Ovary (tissue), 9 donors: Measurements from ENCODE around the gene MORC2. TPM values are rescaled to one million over a fixed set of nuclear protein-coding genes. Genes with fewer than 3 reads are reported as not detected.

Experiments
- DNase-seq, 5 donors: peaks; one replicate each; pipeline ENCODE4 v3.0.0-alpha.2; 2019 to 2020
- H3K27ac ChIP-seq, 2 donors: fragments of 200-600 bp; one replicate each; pipeline versions ENCODE4 v1.5.1 to v1.8.0; 2019 to 2022
- H3K27me3 ChIP-seq: fragments of 200-600 bp; one replicate; pipeline ENCODE4 v1.8.0; 2022
- H3K36me3 ChIP-seq: fragments of 200-600 bp; sonication (generic); one replicate; pipeline ENCODE4 v1.5.1; 2019
- H3K4me1 ChIP-seq: one replicate; pipeline ENCODE4 v1.8.1; 2013; ENCODE audit warnings: mild to moderate bottlenecking, moderate library complexity; ENCODE audit not compliant: insufficient read depth
- H3K4me3 ChIP-seq: fragments of 200-600 bp; sonication (generic); one replicate; pipeline ENCODE4 v1.5.1; 2017
- H3K9me3 ChIP-seq, 2 donors: fragments of 200-600 bp in 1 of 2; sonication (generic) in 1 of 2; one replicate each; pipeline versions ENCODE4 v1.5.1 to v1.8.1; 2013 to 2019; ENCODE audit warnings: mild to moderate bottlenecking in 1 of 2, moderate library complexity in 1 of 2
- CTCF ChIP-seq, 3 donors: fragments of 450-650 bp in 2 of 3; fragments of 200-600 bp in 1 of 3; IDR thresholded peaks; one replicate each; pipeline versions ENCODE4 v1.5.1 to v1.8.0; 2016 to 2022; ENCODE audit warnings: antibody characterized with exemption in 3 of 3, mild to moderate bottlenecking in 1 of 3
- EP300 ChIP-seq: sonication (generic); formaldehyde crosslinking; IDR thresholded peaks from one replicate; pipeline ENCODE4 v1.6.1; 2017; ENCODE audit warnings: antibody characterized with exemption
- POLR2A ChIP-seq: fragments of 450-650 bp; IDR thresholded peaks from one replicate; pipeline ENCODE4 v1.6.1; 2017; ENCODE audit warnings: antibody characterized with exemption, mild to moderate bottlenecking, moderate library complexity
- WGBS, 3 donors: extraction: QIAGEN DNeasy Blood & Tissue Kit in 1 of 3; methylation state at CpG; one replicate each; pipeline versions ENCODE4 v1.1.5 to v1.1.7; 2013 to 2017; 5-methylcytosine and 5-hydroxymethylcytosine counted together
- intact Hi-C, 4 donors: fragments of 100-400 bp; cut with DNase I; formaldehyde crosslinking; loops; one replicate each; pipeline versions ENCODE4 v1.11.0 to v1.15.1; 2022 to 2023
- polyA plus RNA-seq, 2 donors: library from polyadenylated mRNA; stranded (reverse); fragments of 200-250 nt in 1 of 2; fragments of 350-450 nt in 1 of 2; fragmentation: Illumina TruSeq in 1 of 2; extraction: RNeasy Lipid Tissue Mini Kit (QIAGEN cat#74804) in 1 of 2; gene quantifications; one replicate each; pipeline ENCODE4 v1.2.3, GENCODE V29; 2013 to 2014
- total RNA-seq, 7 donors: library from RNA; depleted of rRNA in 2 of 7; stranded (reverse); fragments of >200 nt in 2 of 7; fragmentation: NEBNext Ultra II Directional in 3 of 7; extraction: Animal tissue kit (Norgen Biotek cat#: 25700) in 3 of 7; gene quantifications; one replicate each; pipeline versions ENCODE4 v1.1.0 to v1.2.4, GENCODE V29; 2016 to 2023
- donor health status: DM: no; HTN: no; CAD: no; lungs with moderate emphysema.
- donor health status: DM: no; HTN: no; CAD: no.
- donor health status: Bipolar disorder and iron deficiency.
- donor health status: DM: yes; HTN: yes; CAD: no.
- donor health status: DM: no; HTN: no; CAD: no.
- donor health status: DM: yes; HTN: yes; CAD: no.

Gene MORC2
- total and polyA plus RNA-seq, 9 donors = 13.0 to 30.5 (median 22.1) TPM

- H3K9me3 ChIP-seq = no peaks in the 10 kb centered on the region
- WGBS, 3 donors = 76 to 84% (median 81%) methylated on average over 2 of the region's 2 CpGs
- H3K27ac ChIP-seq = no peak overlapping the region
- H3K36me3 ChIP-seq = no peaks in the 10 kb centered on the region
- no peaks in the 10 kb centered on the region for H3K4me1 ChIP-seq
- no peaks in the 10 kb centered on the region for H3K27me3 ChIP-seq
- DNase-seq = no peak
- intact Hi-C loops = no loop called here
- H3K4me3 ChIP-seq = no peak overlapping the region
- TF ChIP-seq POLR2A (no peak), EP300 (no peak), CTCF (IDR thresholded peaks at IDR 0.05) (no peak)
Measured at GRCh38 chr22:30996462-30996861, 27.9 kb upstream of the MORC2 start.

GRCh38 chr22:30994960-30995359, 26.4 kb upstream of the MORC2 start:
- Histone ChIP-seq H3K4me3 (no peak overlapping the region), H3K9me3 (no peaks in the 10 kb centered on the region), H3K27ac (no peak overlapping the region), H3K4me1 (no peaks in the 10 kb centered on the region), H3K36me3 (no peaks in the 10 kb centered on the region), H3K27me3 (no peaks in the 10 kb centered on the region)
- intact Hi-C loops = no loop called here
- no peak for DNase-seq
- TF ChIP-seq EP300 (no peak), POLR2A (no peak), CTCF (IDR thresholded peaks at IDR 0.05) (no peak)
- WGBS, 3 donors = 78 to 87% (median 82%) methylated on average over 1 of the region's 1 CpG

GRCh38 chr22:30992565-30992964, 24.0 kb upstream of the MORC2 start:
- DNase-seq = no peak
- Histone ChIP-seq H3K27ac (no peak overlapping the region), H3K27me3 (no peaks in the 10 kb centered on the region), H3K4me3 (no peak overlapping the region), H3K9me3 (no peaks in the 10 kb centered on the region), H3K4me1 (no peaks in the 10 kb centered on the region), H3K36me3 (no peaks in the 10 kb centered on the region)
- intact Hi-C loops = no loop called here
- WGBS, 3 donors = 13 to 19% (median 13%) methylated on average over 2 of the region's 2 CpGs
- TF ChIP-seq CTCF (IDR thresholded peaks at IDR 0.05) (no peak), EP300 (no peak), POLR2A (no peak)

- intact Hi-C loops = no loop called here
- no peak overlapping the region for H3K27ac ChIP-seq
- H3K4me1 ChIP-seq = no peaks in the 10 kb centered on the region
- H3K27me3 ChIP-seq = no peaks in the 10 kb centered on the region
- no peak for DNase-seq
- TF ChIP-seq EP300 = no peak
- no peak for TF ChIP-seq CTCF (IDR thresholded peaks at IDR 0.05)
- TF ChIP-seq POLR2A = no peak
- H3K36me3 ChIP-seq = no peaks in the 10 kb centered on the region
- H3K9me3 ChIP-seq = peaks cover 0 to 3% of the 10 kb centered on the region in 2 donors
- WGBS, 3 donors = 55 to 59% (median 58%) methylated on average over 1 of the region's 1 CpG
- no peak overlapping the region for H3K4me3 ChIP-seq
Measured at GRCh38 chr22:30990690-30991089, 22.1 kb upstream of the MORC2 start.

- Histone ChIP-seq H3K4me1 (no peaks in the 10 kb centered on the region), H3K4me3 (no peak overlapping the region), H3K27ac (no peak overlapping the region), H3K9me3 (peaks cover 0 to 3% of the 10 kb centered on the region in 2 donors), H3K36me3 (no peaks in the 10 kb centered on the region), H3K27me3 (no peaks in the 10 kb centered on the region)
- TF ChIP-seq POLR2A (no peak), CTCF (IDR thresholded peaks at IDR 0.05) (no peak), EP300 (no peak)
- no peak for DNase-seq
- intact Hi-C loops = no loop called here
Measured at GRCh38 chr22:30989474-30989873, 20.9 kb upstream of the MORC2 start.
